Esophagus muscularis mucosa (tissue), 4 donors: ENCODE measurements around the gene TPSD1. TPM values are rescaled to one million over a fixed set of nuclear protein-coding genes. Genes with fewer than 3 reads are reported as not detected.
"Not testable (repeated sequence)": the region's sequence is repeated elsewhere in the genome, so short reads cannot be mapped to it uniquely, and the experiment has no call there.

Experiments used
- DNase-seq: peaks from one replicate; pipeline ENCODE4 v3.0.0-alpha.2; 2017; ENCODE audit errors: extremely low spot score
- H3K27ac ChIP-seq, 4 donors: fragments of 200-600 bp; sonication (generic); replicated peaks in 1 of 4; 1 replicate in 3 of 4; 2 replicates in 1 of 4; pipeline ENCODE4 v1.5.1; 2016 to 2019; ENCODE audit warnings: mild to moderate bottlenecking in 1 of 4
- H3K27me3 ChIP-seq, 4 donors: fragments of 200-600 bp; sonication (generic); one replicate each; pipeline versions ENCODE4 v1.5.1 to v1.6.0; 2016 to 2019
- H3K36me3 ChIP-seq, 4 donors: fragments of 200-600 bp; sonication (generic); one replicate each; pipeline ENCODE4 v1.5.1; 2016 to 2019
- H3K4me1 ChIP-seq, 4 donors: fragments of 200-600 bp; sonication (generic); one replicate each; pipeline ENCODE4 v1.5.1; 2016 to 2019
- H3K4me3 ChIP-seq, 4 donors: fragments of 200-600 bp; sonication (generic); 1 replicate in 2 of 4; 2 replicates in 2 of 4; pipeline ENCODE4 v1.5.1; 2016 to 2019; ENCODE audit warnings: mild to moderate bottlenecking in 4 of 4, moderate library complexity in 1 of 4
- H3K9me3 ChIP-seq, 4 donors: fragments of 200-600 bp; sonication (generic); 1 replicate in 3 of 4; 2 replicates in 1 of 4; pipeline ENCODE4 v1.5.1; 2016 to 2019
- CTCF ChIP-seq, 3 experiments: fragments of 200-600 bp in 2 of 3; fragments of 450-650 bp in 1 of 3; sonication (generic) in 2 of 3; IDR thresholded peaks; one replicate each; pipeline ENCODE4 v1.5.1; 2017 to 2019; ENCODE audit warnings: antibody characterized with exemption in 3 of 3, mild to moderate bottlenecking in 2 of 3, moderate library complexity in 1 of 3
- EP300 ChIP-seq: sonication (generic); formaldehyde crosslinking; IDR thresholded peaks from one replicate; pipeline ENCODE4 v1.6.1; 2017; ENCODE audit warnings: antibody characterized with exemption
- POLR2A ChIP-seq: fragments of 450-650 bp; IDR thresholded peaks from one replicate; pipeline ENCODE4 v1.6.1; 2017; ENCODE audit warnings: antibody characterized with exemption, moderate library complexity, mild to moderate bottlenecking, low read depth
- POLR2AphosphoS5 ChIP-seq, 2 donors: sonication (generic); formaldehyde crosslinking; IDR thresholded peaks; one replicate each; pipeline ENCODE4 v1.6.1; 2017; ENCODE audit warnings: antibody characterized with exemption in 2 of 2
- WGBS: methylation state at CpG from one replicate; pipeline ENCODE4 v1.1.5; 2018; 5-methylcytosine and 5-hydroxymethylcytosine counted together
- intact Hi-C: fragments of 100-400 bp; cut with DNase I; formaldehyde crosslinking; loops from one replicate; pipeline ENCODE4 v1.15.1; 2023
- total RNA-seq, 4 donors: library from RNA; depleted of rRNA; stranded (reverse); fragments of >200 nt; gene quantifications; one replicate each; pipeline versions ENCODE4 v1.1.0 to v1.2.1, GENCODE V29; 2016

The TPSD1 gene
- total RNA-seq, 4 donors from 2014 or later = 1.7 to 5.3 (median 2.2) TPM

- WGBS = 77% methylated on average over 20 of the region's 38 CpGs
- peaks cover 0 to 33% (median 29%) of the 10 kb centered on the region in 4 donors for H3K4me1 ChIP-seq
- no peak for TF ChIP-seq POLR2A
- TF ChIP-seq POLR2AphosphoS5 (IDR thresholded peaks at IDR 0.05) = no peak
- no peak for TF ChIP-seq CTCF (IDR thresholded peaks at IDR 0.05)
- TF ChIP-seq EP300 = no peak
- H3K36me3 ChIP-seq = peaks cover 0 to 40% (median 26%) of the 10 kb centered on the region in 4 donors
- no peaks in the 10 kb centered on the region for H3K27me3 ChIP-seq
- peak overlapping the region in 3 of 4 donors; percentile 66 to 72 (median 69) for H3K27ac ChIP-seq
- no peaks in the 10 kb centered on the region for H3K9me3 ChIP-seq
- no peak overlapping the region for H3K4me3 ChIP-seq
- intact Hi-C loops = no loop called here
- no peak for DNase-seq
Observed at GRCh38 chr16:1223355-1224214, 32.3 kb upstream of the TPSD1 start.

GRCh38 chr16:1224558-1224957 lies 31.3 kb upstream of the TPSD1 start:
- intact Hi-C loops = no loop called here
- no peaks in the 10 kb centered on the region for H3K27me3 ChIP-seq
- no peaks in the 10 kb centered on the region for H3K9me3 ChIP-seq
- TF ChIP-seq POLR2AphosphoS5 (IDR thresholded peaks at IDR 0.05) = no peak
- TF ChIP-seq CTCF (IDR thresholded peaks at IDR 0.05) = no peak
- no peak for TF ChIP-seq EP300
- no peak for TF ChIP-seq POLR2A
- DNase-seq = no peak
- WGBS = 67% methylated on average over 6 of the region's 9 CpGs
- peak overlapping the region in 3 of 4 donors; percentile 66 to 72 (median 69) for H3K27ac ChIP-seq
- H3K36me3 ChIP-seq = peaks cover 0 to 30% (median 18%) of the 10 kb centered on the region in 4 donors
- H3K4me3 ChIP-seq = no peak overlapping the region
- peaks cover 0 to 33% (median 29%) of the 10 kb centered on the region in 4 donors for H3K4me1 ChIP-seq

- Histone ChIP-seq H3K9me3 (no peaks in the 10 kb centered on the region), H3K27ac (peak within 1 kb of the TSS; percentile 66 to 72 (median 68)), H3K36me3 (peaks cover 0 to 26% (median 13%) of the 10 kb centered on the region in 4 donors), H3K4me3 (no peak within 1 kb of the TSS), H3K4me1 (peaks cover 0 to 33% (median 29%) of the 10 kb centered on the region in 4 donors), H3K27me3 (no peaks in the 10 kb centered on the region)
- no peak for DNase-seq
- intact Hi-C loops = no loop called here
- 67% methylated on average over 8 of the region's 10 CpGs for WGBS
- TF ChIP-seq POLR2AphosphoS5 (IDR thresholded peaks at IDR 0.05) = peak; percentile 22 to 53
- TF ChIP-seq CTCF (IDR thresholded peaks at IDR 0.05) = no peak
Observed at GRCh38 chr16:1225051-1225451, 30.8 kb upstream of the TPSD1 start, which contains the start of gene TPSG1. TSS of gene TPSG1 (minus strand) at chr16:1225268. CDS start at chr16:1225252, 16 bp downstream.

- intact Hi-C loops, H3K9me3 ChIP-seq, H3K4me3 ChIP-seq, H3K27me3 ChIP-seq, DNase-seq: not testable (repeated sequence)
- Histone ChIP-seq H3K36me3 (peaks cover 0 to 18% (median 5%) of the 10 kb centered on the region in 4 donors), H3K27ac (peak overlapping the region; percentile 66 to 72 (median 68)), H3K4me1 (peaks cover 0 to 29% (median 27%) of the 10 kb centered on the region in 4 donors)
- TF ChIP-seq POLR2AphosphoS5 (IDR thresholded peaks at IDR 0.05) = peak in 1 of 2 donors; percentile 39
- WGBS = 36% methylated on average over 19 of the region's 24 CpGs
Observed at GRCh38 chr16:1225728-1226311, 30.0 kb upstream of the TPSD1 start.

GRCh38 chr16:1226692-1227091 lies 29.2 kb upstream of the TPSD1 start:
- H3K4me3 ChIP-seq, DNase-seq, intact Hi-C loops, H3K27me3 ChIP-seq, H3K27ac ChIP-seq, H3K9me3 ChIP-seq: not testable (repeated sequence)
- Histone ChIP-seq H3K36me3 (peaks cover 0 to 11% (median 0%) of the 10 kb centered on the region in 4 donors), H3K4me1 (peaks cover 0 to 25% (median 22%) of the 10 kb centered on the region in 4 donors)
- WGBS = 24% methylated on average over 3 of the region's 14 CpGs

GRCh38 chr16:1228227-1228626 lies 27.6 kb upstream of the TPSD1 start:
- H3K36me3 ChIP-seq, H3K27ac ChIP-seq, H3K4me3 ChIP-seq, DNase-seq, H3K27me3 ChIP-seq, H3K9me3 ChIP-seq, intact Hi-C loops: not testable (repeated sequence)
- 71% methylated on average over 7 of the region's 7 CpGs for WGBS
- H3K4me1 ChIP-seq = peaks cover 0 to 25% (median 22%) of the 10 kb centered on the region in 4 donors

GRCh38 chr16:1229476-1229875 lies 26.4 kb upstream of the TPSD1 start:
- WGBS = no CpG with 5 or more reads among the region's 13 CpGs
- H3K27ac ChIP-seq, H3K9me3 ChIP-seq, intact Hi-C loops, H3K27me3 ChIP-seq, H3K36me3 ChIP-seq, H3K4me3 ChIP-seq, DNase-seq: not testable (repeated sequence)
- H3K4me1 ChIP-seq = peaks cover 0 to 25% (median 22%) of the 10 kb centered on the region in 4 donors

- H3K9me3 ChIP-seq, H3K36me3 ChIP-seq, H3K27ac ChIP-seq, intact Hi-C loops, H3K27me3 ChIP-seq, H3K4me3 ChIP-seq, DNase-seq: not testable (repeated sequence)
- peaks cover 0 to 22% (median 18%) of the 10 kb centered on the region in 4 donors for H3K4me1 ChIP-seq
- no CpG with 5 or more reads among the region's 11 CpGs for WGBS
Observed at GRCh38 chr16:1230084-1230470, 25.8 kb upstream of the TPSD1 start, which contains the start of gene TPSB2. TSS of gene TPSB2 (minus strand) at chr16:1230184. CDS start at chr16:1229951, 233 bp downstream.
